ENCODE data around the gene RREB1.

RREB1 gene, protein sequence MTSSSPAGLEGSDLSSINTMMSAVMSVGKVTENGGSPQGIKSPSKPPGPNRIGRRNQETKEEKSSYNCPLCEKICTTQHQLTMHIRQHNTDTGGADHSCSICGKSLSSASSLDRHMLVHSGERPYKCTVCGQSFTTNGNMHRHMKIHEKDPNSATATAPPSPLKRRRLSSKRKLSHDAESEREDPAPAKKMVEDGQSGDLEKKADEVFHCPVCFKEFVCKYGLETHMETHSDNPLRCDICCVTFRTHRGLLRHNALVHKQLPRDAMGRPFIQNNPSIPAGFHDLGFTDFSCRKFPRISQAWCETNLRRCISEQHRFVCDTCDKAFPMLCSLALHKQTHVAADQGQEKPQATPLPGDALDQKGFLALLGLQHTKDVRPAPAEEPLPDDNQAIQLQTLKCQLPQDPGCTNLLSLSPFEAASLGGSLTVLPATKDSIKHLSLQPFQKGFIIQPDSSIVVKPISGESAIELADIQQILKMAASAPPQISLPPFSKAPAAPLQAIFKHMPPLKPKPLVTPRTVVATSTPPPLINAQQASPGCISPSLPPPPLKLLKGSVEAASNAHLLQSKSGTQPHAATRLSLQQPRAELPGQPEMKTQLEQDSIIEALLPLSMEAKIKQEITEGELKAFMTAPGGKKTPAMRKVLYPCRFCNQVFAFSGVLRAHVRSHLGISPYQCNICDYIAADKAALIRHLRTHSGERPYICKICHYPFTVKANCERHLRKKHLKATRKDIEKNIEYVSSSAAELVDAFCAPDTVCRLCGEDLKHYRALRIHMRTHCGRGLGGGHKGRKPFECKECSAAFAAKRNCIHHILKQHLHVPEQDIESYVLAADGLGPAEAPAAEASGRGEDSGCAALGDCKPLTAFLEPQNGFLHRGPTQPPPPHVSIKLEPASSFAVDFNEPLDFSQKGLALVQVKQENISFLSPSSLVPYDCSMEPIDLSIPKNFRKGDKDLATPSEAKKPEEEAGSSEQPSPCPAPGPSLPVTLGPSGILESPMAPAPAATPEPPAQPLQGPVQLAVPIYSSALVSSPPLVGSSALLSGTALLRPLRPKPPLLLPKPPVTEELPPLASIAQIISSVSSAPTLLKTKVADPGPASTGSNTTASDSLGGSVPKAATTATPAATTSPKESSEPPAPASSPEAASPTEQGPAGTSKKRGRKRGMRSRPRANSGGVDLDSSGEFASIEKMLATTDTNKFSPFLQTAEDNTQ (N-terminal part only)

DNA sequence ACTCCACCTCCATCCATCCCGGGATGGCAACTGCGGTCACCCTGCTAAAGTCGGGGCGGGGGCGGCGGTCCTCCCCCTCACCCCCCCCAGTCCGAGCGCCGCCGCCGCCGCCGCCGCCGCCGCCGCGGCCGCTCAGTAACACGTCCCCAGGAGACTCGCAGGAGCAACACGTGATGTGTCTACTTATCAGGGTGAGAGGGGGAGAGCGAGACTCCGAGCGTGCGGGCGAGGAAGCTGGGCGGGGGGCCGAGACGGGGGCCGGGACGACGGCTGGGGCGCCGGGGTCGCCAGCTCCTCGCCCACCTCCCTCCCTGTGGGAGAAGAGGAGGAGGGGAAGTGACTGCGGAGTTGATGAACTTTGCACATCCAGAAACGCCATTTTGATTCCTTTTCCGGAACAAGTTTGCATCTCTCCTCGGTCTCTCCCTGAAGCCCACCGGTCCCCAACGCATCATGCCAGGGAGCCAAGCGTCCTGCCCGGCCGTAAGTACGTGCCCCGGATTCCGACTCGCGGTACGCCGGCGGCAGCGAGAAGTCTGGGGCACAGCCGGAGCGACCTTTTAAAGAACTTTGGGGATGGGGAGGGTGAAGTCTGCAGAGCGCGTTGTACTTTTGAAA is at the start of gene RREB1:
Gene RREB1 (plus strand): TSS at position 384 of the 618 bp plus-strand sequence. CDS start 73,951 bp downstream, outside the sequence.
- peak; percentile 38 to 78 (median 54) for DNase-seq

DNA sequence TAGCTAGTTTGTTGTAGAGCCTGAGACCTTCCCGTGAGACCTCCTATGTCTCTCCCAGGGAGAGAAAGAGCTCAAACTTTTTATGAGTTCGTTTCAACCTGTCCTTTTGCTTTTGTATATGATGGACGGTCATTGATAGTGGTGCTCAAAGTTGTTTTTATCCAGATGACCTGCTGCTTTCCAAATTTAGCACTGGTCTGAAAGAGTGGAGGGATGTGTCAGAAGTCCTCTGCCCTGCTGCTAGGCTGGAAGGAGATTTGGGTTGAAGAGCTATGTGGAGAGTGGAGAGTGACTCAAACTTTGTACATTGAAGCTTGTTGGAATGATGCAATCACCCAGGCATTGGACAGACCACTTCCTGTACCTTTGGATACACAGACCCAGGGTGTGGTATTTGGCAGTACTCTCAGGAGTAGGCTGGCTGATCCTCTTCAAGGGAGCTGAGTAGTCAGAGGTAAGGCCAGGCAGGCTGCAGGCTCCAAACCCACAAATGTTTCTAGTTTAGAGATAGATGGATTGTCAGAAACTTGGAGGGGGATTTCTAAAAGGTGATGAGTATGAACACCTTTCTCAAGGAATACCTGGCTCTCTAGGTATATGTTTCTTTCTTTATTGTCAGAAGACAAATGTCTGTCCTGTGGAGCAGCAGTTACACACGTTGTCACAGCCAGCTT is 49.4 kb upstream of the RREB1 start:
- DNase-seq, result no peak

DNA sequence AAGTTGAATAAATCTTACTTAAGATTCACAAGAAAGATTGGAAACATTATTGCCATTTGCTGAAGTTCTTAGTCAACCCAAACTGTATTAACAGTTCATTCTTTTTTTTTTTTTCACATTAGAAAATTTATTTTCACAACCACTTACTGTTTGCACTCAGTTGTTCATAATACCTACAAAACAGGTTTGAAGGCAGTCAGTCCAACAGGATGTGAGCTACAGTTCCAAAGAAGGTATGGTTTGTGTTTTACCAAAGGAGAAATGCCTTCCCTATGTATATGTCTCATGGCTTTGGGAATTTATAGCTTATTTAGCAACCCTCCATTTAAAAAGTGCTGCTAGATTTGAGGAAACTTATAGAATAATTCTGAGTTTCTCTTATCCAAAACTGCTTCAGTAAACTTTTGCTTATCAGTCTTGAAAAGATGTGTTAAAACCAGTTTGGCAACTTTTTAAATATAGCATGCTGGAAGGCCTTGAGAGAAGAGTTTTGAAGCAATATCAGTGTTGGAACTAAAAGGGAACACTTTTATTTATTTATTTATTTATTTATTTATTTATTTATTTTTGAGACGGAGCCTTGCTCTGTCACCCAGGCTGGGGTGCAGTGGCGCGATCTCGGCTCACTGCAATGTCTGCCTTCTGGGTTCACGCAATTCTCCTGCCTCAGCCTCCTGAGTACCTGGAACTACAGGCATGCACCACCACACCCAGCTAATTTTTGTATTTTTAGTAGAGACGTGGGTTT is 46.8 kb upstream of the RREB1 start:
- DNase-seq, result no peak

DNA sequence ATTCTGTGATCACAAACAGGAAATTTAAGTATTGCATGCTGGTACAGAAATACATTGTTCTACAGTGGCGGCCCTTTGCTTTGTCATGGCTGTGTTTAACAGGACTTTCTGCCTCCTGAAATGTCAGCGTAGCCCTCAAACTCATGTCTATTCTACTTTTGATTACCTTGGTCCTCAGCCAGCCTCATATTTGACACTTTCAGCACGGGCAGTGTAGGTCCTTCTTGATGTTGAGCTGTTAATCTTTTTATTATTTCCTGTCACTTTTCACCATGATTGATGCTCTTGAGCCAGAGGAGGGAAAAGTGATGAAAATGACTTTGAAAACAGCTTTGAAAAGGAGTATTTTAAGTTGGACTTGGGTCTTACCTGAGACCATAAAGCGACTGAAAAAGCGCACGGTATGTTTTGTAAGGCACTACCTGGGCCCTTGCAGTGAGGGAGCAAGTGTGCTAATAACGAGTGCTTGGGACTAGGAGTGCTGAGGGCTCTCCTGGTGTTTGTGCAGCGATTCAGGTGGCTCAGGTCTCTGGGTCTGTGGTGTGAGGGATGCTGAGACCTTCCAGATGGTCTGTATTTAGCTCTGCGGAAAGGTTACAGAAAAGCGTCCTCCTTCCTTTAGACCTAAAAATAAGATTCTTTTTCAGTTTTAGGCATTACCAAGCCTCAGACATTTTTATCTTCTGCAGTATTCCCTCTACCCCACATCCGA is 45.2 kb upstream of the RREB1 start:
- no peak for DNase-seq

DNA sequence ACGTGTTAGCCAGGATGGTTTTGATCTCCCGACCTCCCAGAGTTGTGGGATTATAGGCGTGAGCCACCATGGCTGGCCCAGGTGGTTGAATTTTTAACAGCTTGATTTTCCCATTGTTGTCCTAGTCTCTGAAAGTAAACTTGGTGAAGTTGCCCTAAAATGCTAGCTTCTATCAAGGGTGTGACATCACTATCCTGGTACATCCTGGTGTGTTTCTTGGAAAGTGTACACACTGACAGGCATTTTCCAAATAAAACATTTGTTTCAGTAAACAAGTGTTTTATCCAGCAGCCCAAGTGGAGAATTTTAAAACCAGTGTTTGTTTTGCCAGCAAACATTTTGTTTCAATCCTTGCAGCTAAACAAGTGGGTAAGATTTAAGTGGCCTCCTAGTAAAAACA is 40.5 kb upstream of the RREB1 start:
- DNase-seq, result no peak

DNA sequence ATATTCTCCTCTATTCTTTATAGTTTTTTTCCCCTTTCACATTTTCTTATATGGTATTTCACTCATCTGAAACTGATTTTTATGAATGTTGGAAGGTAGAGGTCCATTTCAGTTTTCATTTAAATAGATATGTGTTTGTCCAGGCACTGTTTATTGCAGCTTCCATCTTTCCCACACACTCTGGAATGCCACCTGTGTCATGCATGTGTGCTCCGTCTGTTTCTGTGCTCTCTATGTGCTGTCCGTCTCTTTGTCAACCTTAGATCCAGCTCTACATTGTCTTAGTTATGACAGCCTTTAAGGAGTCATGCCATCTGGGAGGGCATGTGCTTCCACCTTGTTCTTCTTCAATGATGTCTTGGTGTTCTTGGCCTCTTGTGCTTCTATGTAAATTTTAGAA is 36.4 kb upstream of the RREB1 start:
- DNase-seq, result no peak

DNA sequence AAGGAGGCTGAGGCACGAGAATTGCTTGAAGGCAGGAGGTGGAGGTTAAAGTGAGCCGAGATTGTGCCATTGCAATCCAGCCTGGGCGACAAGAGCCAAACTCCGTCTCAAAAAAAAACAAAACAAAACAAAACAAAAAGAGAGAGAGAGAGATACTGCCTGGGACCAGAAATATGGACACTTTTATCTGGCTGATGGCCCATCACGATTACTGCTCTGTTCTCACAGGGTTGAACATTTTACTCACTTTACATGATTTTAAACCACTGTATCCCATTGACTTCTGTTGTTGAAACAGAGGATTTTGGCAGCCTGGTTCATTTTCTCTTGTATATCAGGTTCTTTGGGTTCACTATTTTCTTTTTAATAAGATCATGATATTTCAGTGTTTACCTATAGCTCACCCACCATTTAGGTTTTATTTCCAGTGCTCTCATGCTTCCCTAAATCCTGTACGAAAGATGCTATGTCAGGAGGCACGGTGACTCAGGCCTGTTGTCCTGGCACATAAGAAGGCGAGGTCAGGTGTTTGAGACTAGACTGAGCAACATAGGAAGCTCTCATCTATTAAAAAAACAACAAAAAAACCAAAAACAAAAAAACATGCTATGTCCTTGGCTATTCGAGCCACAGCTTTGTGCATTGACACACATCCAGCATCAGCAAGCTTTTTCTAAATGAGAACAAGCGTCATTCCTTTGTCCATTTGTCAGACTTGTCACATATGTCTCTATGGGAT is 34.5 kb upstream of the RREB1 start:
- no peak for DNase-seq

DNA sequence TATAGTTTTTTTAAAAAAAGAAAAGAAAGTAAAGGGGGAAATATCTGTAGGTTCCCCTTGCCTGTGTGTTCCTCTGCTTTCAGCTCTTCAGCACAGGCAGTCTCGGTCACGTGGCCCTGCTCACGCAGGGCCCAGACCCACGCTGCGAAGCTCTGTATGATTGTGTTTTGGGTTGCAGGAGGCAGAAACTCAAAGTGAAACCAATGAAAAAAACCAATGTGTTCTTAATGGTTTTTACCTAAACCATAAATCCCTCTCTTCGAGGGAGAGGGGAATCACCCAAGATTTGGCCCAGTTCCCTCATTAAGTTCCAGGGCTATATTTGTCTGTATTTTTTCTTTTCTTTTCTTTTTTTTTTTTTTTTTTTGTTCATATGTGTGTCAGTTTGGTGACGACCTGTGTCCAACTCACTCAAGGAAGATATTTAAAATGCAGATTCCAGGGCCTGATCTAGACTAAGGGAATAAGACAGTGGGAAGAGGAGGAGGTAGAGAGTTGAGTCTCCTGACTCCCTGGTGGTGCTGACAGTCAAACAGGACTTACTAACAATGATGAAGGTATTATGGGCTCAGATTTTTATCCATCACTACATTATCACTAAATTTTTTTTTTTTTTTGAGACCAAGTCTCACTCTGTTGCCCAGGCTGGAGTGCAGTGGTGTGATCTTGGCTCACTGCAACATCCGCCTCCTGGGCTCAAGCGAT is 33.8 kb upstream of the RREB1 start:
- peak; percentile 21 to 65 (median 44) for DNase-seq

DNA sequence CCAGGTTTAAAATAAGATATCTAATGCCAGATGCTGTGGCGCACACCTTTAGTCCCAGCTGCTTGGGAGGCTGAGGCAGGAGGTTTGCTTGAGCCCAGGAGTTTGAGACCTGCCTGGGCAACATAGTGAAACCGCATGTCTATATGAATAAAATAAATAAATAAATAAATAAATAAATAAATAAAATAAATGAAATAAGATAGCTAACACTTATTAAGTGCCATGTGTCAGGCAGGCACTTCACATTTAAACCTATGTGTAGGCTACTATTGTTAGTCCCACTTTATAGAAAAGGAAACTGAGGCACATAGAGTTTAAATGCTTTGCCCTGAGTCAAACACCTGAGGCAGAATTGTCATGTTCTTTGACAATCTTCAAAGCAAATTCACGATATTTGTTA is 32.9 kb upstream of the RREB1 start:
- DNase-seq, result no peak

DNA sequence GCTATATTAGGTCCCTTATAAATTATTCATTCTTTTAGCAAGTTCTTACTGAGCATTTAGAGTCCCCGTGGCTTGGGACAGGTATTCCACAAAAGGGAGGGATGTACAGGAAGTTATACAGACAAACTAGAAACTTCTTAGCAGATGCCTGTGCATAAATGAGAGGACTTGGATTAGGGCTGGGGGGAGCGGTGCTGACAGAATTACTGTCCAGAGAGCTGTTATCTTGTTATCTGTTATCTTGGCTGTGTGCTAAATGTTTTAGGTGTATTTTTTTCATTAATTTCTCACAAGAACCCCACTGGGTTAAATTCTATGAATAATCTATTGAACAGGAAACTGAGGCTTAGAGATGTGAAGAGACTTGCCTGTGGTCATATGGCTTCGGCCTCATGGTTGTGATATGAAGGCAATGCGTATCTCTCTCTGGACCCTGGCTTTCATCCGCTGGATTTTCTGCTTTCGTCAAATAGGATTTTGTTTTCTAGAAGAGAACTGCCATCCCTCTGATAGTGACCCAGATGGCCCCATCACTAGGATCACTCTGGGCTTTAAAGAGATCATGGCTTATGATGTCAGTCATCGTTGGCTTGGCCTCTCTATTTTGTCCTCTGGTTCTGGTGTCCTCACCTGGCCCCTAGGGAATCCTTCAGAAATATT is 32.3 kb upstream of the RREB1 start:
- no peak for DNase-seq

DNA sequence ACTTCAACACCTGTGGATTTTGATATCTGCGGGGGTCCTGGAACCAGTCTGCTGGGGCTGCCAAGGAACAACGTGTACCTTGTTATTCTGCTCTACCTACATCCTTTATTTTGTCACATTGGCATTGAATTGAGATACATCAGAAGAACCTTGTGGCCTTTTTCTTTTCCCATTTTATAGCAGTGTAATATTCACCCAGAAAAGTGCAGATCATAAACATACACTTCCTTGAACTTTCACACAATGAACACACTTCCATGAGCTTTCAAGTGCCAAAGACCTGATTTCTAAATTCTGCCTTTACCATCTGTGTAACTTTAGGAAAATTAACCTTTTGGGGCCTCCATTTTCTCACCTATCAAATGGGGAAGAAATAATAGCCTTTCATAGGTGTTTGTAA is 29.9 kb upstream of the RREB1 start:
- DNase-seq, result no peak

DNA sequence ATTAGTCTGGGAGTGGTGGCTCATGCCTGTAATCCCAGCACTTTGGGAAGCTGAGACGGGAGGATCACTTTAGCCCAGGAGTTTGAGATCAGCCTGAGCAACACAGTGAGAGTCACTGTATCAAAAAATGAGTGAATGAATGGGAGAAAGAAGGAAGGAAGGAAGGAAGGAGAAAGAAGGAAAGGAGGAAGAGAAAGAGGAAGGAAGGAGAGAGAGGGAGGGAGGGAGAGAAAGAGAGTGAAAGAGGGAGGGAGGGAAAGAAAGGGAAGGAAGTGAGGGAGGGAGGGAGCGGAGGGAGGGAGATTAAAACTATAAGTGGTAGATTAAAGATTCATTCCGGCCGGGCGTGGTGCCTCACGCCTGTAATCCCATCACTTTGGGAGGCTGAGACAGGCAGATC is 28.9 kb upstream of the RREB1 start:
- no peak for DNase-seq

DNA sequence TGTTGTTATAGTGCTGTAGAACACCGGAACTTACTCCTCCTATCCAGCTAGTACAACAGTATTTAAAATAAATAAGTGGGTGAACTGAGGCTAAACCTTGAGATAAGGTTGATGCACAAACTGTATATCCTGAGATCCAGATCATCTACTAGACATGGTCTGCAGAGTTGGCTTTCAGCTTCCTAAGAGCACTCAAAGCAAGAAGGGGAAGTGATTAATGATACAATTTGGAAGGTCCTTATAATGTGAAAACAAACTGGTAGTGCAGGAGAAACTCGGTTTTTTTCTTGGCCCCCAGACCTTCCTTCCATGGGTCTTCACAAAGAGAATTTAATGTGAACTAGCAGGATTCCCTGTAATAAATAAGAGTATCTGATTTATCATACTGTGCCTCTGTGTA is 27.4 kb upstream of the RREB1 start:
- no peak for DNase-seq

DNA sequence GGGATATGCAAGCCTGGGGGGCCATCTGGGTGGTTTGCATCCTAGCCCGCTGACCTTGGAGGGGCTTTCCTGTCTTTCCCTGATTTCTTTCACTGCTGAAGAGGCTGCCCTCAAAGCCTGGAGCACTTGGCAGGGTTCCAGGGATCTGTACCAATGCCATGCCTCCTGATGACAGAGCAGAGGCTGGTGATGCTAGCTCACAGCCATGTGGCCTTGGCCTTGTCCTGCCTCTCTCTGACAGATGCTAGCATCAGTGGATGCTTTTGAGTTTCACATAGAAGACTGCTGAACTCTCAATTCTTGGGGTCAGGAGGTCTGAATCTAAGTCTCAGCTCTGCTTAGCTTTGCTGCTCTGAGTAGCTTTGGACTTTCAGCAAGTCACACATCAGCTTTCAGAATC is 21.9 kb upstream of the RREB1 start:
- peak in 3 of 6 experiments; percentile 8 to 27 (median 9) for DNase-seq

DNA sequence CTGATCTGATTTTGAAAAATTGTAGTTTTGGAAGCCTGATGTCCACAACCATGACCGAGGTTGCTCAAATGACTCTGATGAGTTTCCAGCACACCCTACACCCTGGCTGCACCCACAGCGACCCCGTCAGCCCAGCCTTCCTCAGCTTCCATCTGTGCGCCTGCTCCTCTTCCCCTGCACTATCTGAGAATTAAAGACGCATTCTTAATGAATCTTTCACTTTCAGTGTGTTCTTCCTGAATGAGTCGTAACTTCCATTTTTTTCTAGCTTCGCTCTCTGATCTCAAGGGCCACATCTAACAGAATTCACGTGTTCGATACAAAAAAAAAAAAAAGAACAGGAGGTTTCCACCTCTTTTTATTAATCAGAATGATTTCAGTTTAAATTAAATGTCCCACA is 21.3 kb upstream of the RREB1 start:
- peak; percentile 23 to 64 (median 28) for DNase-seq

DNA sequence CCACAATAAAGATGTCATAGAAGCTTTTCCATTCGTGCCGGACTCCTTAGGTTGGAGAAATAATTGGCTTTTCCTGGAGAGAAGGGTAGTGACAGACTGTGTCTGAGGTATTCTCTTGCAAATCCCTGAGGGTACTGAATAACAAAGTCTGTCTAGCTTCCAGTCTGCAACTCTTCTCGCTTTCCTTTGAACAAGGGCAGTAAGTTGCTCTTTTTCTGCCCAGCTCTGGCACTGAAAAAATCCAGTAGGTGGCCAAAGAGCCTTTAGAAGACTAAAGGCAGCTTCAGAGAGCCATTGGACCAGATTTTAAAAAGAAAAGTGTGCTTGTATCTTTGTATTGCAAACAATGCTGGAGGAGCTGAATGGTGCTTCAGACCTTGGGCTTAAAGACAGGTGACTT is 20.7 kb upstream of the RREB1 start:
- peak in 1 of 6 experiments; percentile 16 for DNase-seq

DNA sequence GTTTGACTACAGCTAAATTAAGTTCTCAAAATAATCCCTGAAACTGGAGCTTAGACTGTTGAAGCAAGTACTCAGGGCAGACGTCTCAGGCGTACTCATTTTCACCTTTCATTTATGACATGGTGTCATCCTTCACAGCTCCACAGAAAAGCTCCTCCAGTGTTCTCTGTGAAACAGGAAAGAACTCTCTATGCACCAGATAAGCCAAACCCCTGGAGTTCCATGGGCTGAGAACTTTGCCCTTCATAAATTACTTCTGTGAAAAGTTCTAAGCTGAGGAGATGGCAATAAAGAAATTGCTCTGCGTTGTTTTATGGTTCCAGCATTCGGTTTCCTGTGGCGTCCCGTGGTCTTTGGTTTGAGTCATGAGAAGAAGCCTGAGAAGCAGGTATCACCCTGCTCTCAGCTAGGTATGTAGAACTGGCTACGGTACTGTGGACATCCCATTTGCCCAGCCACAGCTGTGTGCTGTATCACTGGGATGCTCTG is 20.2 kb upstream of the RREB1 start:
- DNase-seq, result peak in 3 of 6 experiments; percentile 24 to 32 (median 25)

DNA sequence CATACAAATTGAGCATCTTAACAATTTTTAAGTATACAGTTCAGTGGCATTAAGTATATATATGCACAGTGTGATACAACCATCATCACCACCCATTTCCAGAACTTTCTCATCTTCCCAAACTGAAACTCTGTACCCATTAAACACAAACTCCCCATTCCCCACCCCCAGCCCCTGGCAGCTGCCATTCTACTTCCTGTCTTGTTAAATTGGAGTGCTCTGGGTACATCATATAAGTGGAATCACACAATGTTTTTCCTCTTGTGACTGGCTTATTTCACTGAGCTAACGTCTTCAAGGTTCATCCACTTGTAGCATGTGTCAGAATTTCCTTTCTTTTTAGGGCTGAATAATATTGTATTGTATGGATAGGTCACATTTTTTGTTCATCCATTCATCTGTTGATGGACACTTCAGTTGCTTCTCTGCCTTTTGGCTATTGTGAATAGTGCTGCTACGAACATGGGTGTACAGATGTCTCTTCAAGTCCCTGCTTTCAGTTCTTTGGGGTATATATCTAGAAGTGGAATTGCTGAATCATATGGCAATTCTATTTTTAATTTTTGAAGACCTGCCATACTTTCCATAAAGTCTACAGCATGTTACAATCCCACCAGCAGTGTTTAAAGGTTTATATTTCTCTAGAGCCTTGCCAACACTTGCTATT is 19.6 kb upstream of the RREB1 start:
- DNase-seq, result peak in 1 of 6 experiments; percentile 32
